PC-9 (cell line): ENCODE measurements around the gene SYCP2. TPM values are rescaled to one million over a fixed set of nuclear protein-coding genes. Genes with fewer than 3 reads are reported as not detected.

Experiments used
- BruUV-seq: library from RNA; stranded (reverse); fragments of 400-500 nt; replicated peaks from 2 replicates; lab custom pipeline; 2021; lab: Mats Ljungman, UMichigan
- CTCF ChIA-PET: fragments of 300-600 bp; sonication (Branson Sonifier 250); formaldehyde crosslinking; loops from one replicate; lab custom pipeline; 2022; ENCODE audit warnings: antibody characterized with exemption; lab: Charles Lee
- POLR2A ChIA-PET: fragments of 300-600 bp; sonication (Branson Sonifier 250); formaldehyde crosslinking; loops from one replicate; lab custom pipeline; 2022; ENCODE audit warnings: antibody characterized with exemption; ENCODE audit not compliant: unreplicated experiment; lab: Charles Lee
- DNase-seq, 2 experiments: peaks; one replicate each; pipeline versions ENCODE4 v3.0.0 to v3.0.0-alpha.2; 2015 to 2022; ENCODE audit warnings: mixed read lengths in 1 of 2
- H2AFZ ChIP-seq: fragments of 200-600 bp; sonication (generic); 2 replicates; pipeline ENCODE4 v1.8.1; 2017; ENCODE audit warnings: antibody characterized with exemption
- H3F3A ChIP-seq: fragments of 200-600 bp; sonication (generic); 2 replicates; pipeline ENCODE4 v1.8.1; 2017; ENCODE audit warnings: antibody characterized with exemption, mild to moderate bottlenecking, low read depth; ENCODE audit not compliant: insufficient read depth
- H3K27ac ChIP-seq: fragments of 200-600 bp; sonication (generic); 2 replicates; pipeline ENCODE4 v1.6.1; 2016; ENCODE audit warnings: mixed run types
- H3K27me3 ChIP-seq: fragments of 200-600 bp; sonication (generic); 2 replicates; pipeline ENCODE4 v1.6.1; 2016; ENCODE audit warnings: low read depth, mixed run types; ENCODE audit not compliant: insufficient read depth
- H3K36me3 ChIP-seq: fragments of 200-600 bp; sonication (generic); 2 replicates; pipeline ENCODE4 v1.6.1; 2016; ENCODE audit warnings: low read depth, mixed run types
- H3K4me1 ChIP-seq: fragments of 200-600 bp; sonication (generic); replicated peaks from 2 replicates; pipeline ENCODE4 v1.6.1; 2016; ENCODE audit warnings: mixed run types; ENCODE audit not compliant: insufficient read depth
- H3K4me2 ChIP-seq: fragments of 200-600 bp; sonication (generic); 2 replicates; pipeline ENCODE4 v1.6.1; 2017; ENCODE audit warnings: mixed run types
- H3K4me3 ChIP-seq: fragments of 200-600 bp; sonication (generic); 2 replicates; pipeline ENCODE4 v1.6.1; 2016; ENCODE audit warnings: mixed run types
- H3K79me2 ChIP-seq: fragments of 200-600 bp; sonication (generic); 2 replicates; pipeline ENCODE4 v1.6.1; 2017; ENCODE audit warnings: low read depth, mixed run types
- H3K9me2 ChIP-seq: fragments of 200-600 bp; sonication (generic); 2 replicates; pipeline ENCODE4 v1.8.1; 2017; ENCODE audit warnings: mild to moderate bottlenecking; ENCODE audit not compliant: insufficient read depth
- H3K9me3 ChIP-seq: fragments of 200-600 bp; sonication (generic); 2 replicates; pipeline ENCODE4 v1.8.1; 2016; ENCODE audit warnings: low read depth; ENCODE audit not compliant: insufficient read depth
- H4K20me1 ChIP-seq: fragments of 200-600 bp; sonication (generic); 2 replicates; pipeline ENCODE4 v1.8.1; 2017; ENCODE audit not compliant: insufficient read depth
- CTCF ChIP-seq: fragments of 200-600 bp; sonication (generic); conservative IDR thresholded peaks from 2 replicates; pipeline ENCODE4 v1.6.1; 2017; ENCODE audit warnings: mixed run types, antibody characterized with exemption, mild to moderate bottlenecking, moderate library complexity
- EZH2 ChIP-seq: fragments of 200-600 bp; sonication (generic); IDR thresholded peaks from 2 replicates; pipeline ENCODE4 v1.8.0; 2017; ENCODE audit warnings: antibody characterized with exemption, low read depth
- intact Hi-C: fragments of 100-400 bp; cut with micrococcal nuclease; formaldehyde crosslinking; loops from one replicate; pipeline ENCODE4 v1.10.0; 2022; ENCODE audit not compliant: unreplicated experiment
- total RNA-seq: library from RNA; stranded (reverse); gene quantifications from 2 replicates; pipeline ENCODE4 v1.2.3, GENCODE V29; 2021

Gene SYCP2
- total RNA-seq, 1 experiment from 2014 or later, result 1.8 TPM

GRCh38 chr20:59822291-59823029, 111.0 kb downstream of the SYCP2 start:
- H3K4me2 ChIP-seq, result no peak overlapping the region
- no peaks in the 10 kb centered on the region for H3K79me2 ChIP-seq
- CTCF ChIA-PET, result no interaction called here
- H3K36me3 ChIP-seq, result no peaks in the 10 kb centered on the region
- POLR2A ChIA-PET, result no interaction called here
- H3K27me3 ChIP-seq, result 0 out of 2 replicates have a peak, but pooled peaks cover 14% of the 10 kb centered on the region
- H3K9me2 ChIP-seq, result no peaks in the 10 kb centered on the region
- DNase-seq, result no peak
- H3F3A ChIP-seq, result peaks cover 9% of the 10 kb centered on the region; the same call in 1 of the 2 replicates
- H3K4me3 ChIP-seq, result no peak overlapping the region
- intact Hi-C loops, result no loop called here
- H3K27ac ChIP-seq, result no peak overlapping the region
- H2AFZ ChIP-seq, result no peak overlapping the region
- no TSS peak for BruUV-seq
- TF ChIP-seq CTCF (no peak), EZH2 (no peak)
- no peaks in the 10 kb centered on the region for H3K9me3 ChIP-seq
- H3K4me1 ChIP-seq, result peaks cover 21% of the 10 kb centered on the region
- no peaks in the 10 kb centered on the region for H4K20me1 ChIP-seq

GRCh38 chr20:59821788-59822187, 111.6 kb downstream of the SYCP2 start:
- TF ChIP-seq EZH2 (no peak), CTCF (no peak)
- Histone ChIP-seq H3K4me1 (peaks cover 14% of the 10 kb centered on the region), H3K27ac (no peak overlapping the region), H3K4me3 (no peak overlapping the region), H3K36me3 (no peaks in the 10 kb centered on the region), H4K20me1 (no peaks in the 10 kb centered on the region), H3F3A (peaks cover 7% of the 10 kb centered on the region; the same call in 1 of the 2 replicates), H2AFZ (no peak overlapping the region), H3K79me2 (no peaks in the 10 kb centered on the region), H3K9me2 (no peaks in the 10 kb centered on the region), H3K27me3 (0 out of 2 replicates have a peak, but pooled peaks cover 14% of the 10 kb centered on the region), H3K4me2 (no peak overlapping the region), H3K9me3 (no peaks in the 10 kb centered on the region)
- ChIA-PET CTCF (no interaction called here), POLR2A (no interaction called here)
- no peak for DNase-seq
- intact Hi-C loops, result no loop called here
- BruUV-seq, result no TSS peak

- Histone ChIP-seq H3K27me3 (0 out of 2 replicates have a peak, but pooled peaks cover 14% of the 10 kb centered on the region), H3K4me2 (no peak overlapping the region), H3K4me1 (peaks cover 9% of the 10 kb centered on the region), H3F3A (peaks cover 3% of the 10 kb centered on the region; the same call in 1 of the 2 replicates), H3K9me3 (no peaks in the 10 kb centered on the region), H2AFZ (no peak overlapping the region), H4K20me1 (no peaks in the 10 kb centered on the region), H3K79me2 (no peaks in the 10 kb centered on the region), H3K27ac (no peak overlapping the region), H3K4me3 (no peak overlapping the region), H3K36me3 (no peaks in the 10 kb centered on the region), H3K9me2 (no peaks in the 10 kb centered on the region)
- DNase-seq, result no peak
- ChIA-PET CTCF (no interaction called here), POLR2A (no interaction called here)
- no TSS peak for BruUV-seq
- intact Hi-C loops, result no loop called here
- no peak for TF ChIP-seq EZH2
- TF ChIP-seq CTCF, result no peak
These were observed 112.2 kb downstream of the SYCP2 start for GRCh38 chr20:59821201-59821600.
